Upper lobe of right lung (tissue), 1 donor: ENCODE measurements around the gene CCR5. TPM values are rescaled to one million over a fixed set of nuclear protein-coding genes. Genes with fewer than 3 reads are reported as not detected.

Source experiments
- ATAC-seq: fragments of 200-7000 bp; cut with Tn5 transposase; one replicate; pipeline ENCODE4 v1.9.1; 2020; ENCODE audit warnings: mild to moderate bottlenecking, moderate library complexity
- DNase-seq: peaks from one replicate; pipeline ENCODE4 v3.0.0-alpha.2; 2020
- H3K27ac ChIP-seq: fragments of 200-600 bp; one replicate; pipeline ENCODE4 v1.8.0; 2022
- H3K27me3 ChIP-seq: fragments of 200-600 bp; one replicate; pipeline ENCODE4 v1.8.0; 2022; ENCODE audit warnings: mild to moderate bottlenecking
- H3K36me3 ChIP-seq: fragments of 200-600 bp; one replicate; pipeline ENCODE4 v1.8.0; 2022
- H3K4me1 ChIP-seq: fragments of 200-600 bp; one replicate; pipeline ENCODE4 v1.8.0; 2022
- H3K4me3 ChIP-seq: fragments of 200-600 bp; one replicate; pipeline ENCODE4 v1.8.0; 2022; ENCODE audit warnings: mild to moderate bottlenecking
- H3K9me3 ChIP-seq: fragments of 200-600 bp; one replicate; pipeline ENCODE4 v1.8.0; 2022
- intact Hi-C: fragments of 100-400 bp; cut with DNase I; formaldehyde crosslinking; loops from one replicate; pipeline ENCODE4 v1.11.0; 2022
- total RNA-seq: library from RNA; stranded (reverse); fragmentation: NEBNext Ultra II Directional; extraction: Animal tissue kit (Norgen Biotek cat#: 25700); gene quantifications from one replicate; pipeline ENCODE4 v1.2.1, GENCODE V29; 2021
- TF ChIP-seq, protein P1 (sequence below): fragments of 200-600 bp; IDR thresholded peaks from one replicate; pipeline ENCODE4 v1.8.0; 2022; ENCODE audit warnings: antibody characterized with exemption
- donor health status: DM: no; HTN: yes; CAD: no; lungs with severe emphysema.

Gene CCR5
- total RNA-seq, 1 donor from 2014 or later, result 8.7 TPM

DNA sequence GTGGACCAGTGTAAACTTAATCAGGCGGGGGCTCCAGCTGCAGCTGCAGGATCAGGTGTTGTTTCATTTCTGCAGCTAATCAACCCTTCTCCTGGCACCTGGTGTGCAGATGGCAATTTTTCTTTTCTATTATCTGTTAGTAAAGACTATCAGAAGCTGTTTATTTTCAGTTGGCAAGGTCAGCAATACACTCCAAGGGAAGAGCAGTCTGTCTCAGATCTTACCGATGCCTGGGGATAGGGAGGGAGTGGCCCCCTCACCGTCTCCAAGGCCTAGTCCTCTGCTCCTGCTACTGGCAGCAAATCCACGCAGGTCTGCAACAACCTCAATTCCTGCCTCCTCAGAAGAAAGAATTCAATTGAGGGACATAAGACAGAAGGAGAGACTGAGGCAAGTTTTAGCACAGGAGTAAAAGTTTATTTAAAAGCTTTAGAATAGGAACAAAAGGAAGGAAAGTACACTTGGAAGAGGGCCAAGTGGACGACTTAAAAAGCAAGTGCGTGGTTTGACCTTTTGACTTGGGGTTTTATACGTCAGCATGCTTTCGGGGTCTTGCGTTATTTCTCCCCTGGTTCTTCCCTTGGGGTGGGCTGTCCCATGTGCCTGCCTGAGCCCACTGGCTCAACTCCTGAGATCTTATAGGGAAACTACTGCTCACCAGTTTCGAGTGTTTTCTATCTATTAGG is 45.5 kb downstream of the CCR5 start:
- Histone ChIP-seq H3K4me1 (peaks cover 16% of the 10 kb centered on the region), H3K27me3 (no peaks in the 10 kb centered on the region), H3K27ac (no peak overlapping the region), H3K4me3 (no peak overlapping the region), H3K36me3 (no peaks in the 10 kb centered on the region), H3K9me3 (no peaks in the 10 kb centered on the region)
- ATAC-seq, result no peak
- no peak for DNase-seq
- intact Hi-C loops, result no loop called here
- TF ChIP-seq, protein P1, sequence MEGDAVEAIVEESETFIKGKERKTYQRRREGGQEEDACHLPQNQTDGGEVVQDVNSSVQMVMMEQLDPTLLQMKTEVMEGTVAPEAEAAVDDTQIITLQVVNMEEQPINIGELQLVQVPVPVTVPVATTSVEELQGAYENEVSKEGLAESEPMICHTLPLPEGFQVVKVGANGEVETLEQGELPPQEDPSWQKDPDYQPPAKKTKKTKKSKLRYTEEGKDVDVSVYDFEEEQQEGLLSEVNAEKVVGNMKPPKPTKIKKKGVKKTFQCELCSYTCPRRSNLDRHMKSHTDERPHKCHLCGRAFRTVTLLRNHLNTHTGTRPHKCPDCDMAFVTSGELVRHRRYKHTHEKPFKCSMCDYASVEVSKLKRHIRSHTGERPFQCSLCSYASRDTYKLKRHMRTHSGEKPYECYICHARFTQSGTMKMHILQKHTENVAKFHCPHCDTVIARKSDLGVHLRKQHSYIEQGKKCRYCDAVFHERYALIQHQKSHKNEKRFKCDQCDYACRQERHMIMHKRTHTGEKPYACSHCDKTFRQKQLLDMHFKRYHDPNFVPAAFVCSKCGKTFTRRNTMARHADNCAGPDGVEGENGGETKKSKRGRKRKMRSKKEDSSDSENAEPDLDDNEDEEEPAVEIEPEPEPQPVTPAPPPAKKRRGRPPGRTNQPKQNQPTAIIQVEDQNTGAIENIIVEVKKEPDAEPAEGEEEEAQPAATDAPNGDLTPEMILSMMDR, result no peak

DNA sequence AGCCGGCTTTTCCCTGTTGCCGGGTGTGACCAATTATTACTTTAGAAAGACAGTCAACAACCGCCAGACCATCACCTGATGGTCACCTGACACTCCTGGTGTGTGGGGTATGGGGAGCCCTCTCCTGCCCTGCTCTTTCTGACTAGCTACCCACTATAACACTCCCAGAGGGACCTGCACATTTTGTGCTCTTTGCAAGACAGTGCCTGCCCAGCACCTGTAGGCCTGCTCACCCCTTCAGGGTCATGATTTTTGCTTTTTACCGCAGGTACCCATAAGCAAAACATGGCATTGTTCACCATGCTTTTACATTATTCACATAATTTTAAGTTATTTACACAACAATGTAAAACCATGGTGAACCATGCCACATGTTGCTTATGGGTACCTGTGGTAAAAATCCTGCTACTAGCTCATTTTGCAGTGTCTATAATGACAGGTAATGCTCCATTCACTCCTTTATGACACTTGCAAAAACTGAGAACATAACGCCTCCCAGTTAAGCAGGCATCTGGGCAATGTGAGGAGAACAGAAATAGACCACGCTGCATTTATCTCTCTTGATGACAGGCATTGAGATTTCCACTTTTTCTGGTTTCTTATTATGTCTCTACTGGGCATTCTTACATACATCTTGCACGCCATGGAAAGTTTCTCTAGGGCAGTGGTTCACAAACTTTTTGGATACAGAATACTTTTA is 46.2 kb downstream of the CCR5 start:
- intact Hi-C loops, result no loop called here
- TF ChIP-seq, protein P1, result no peak
- Histone ChIP-seq H3K27me3 (no peaks in the 10 kb centered on the region), H3K9me3 (no peaks in the 10 kb centered on the region), H3K27ac (no peak overlapping the region), H3K36me3 (no peaks in the 10 kb centered on the region), H3K4me1 (peaks cover 16% of the 10 kb centered on the region), H3K4me3 (no peak overlapping the region)
- no peak for ATAC-seq
- DNase-seq, result no peak

DNA sequence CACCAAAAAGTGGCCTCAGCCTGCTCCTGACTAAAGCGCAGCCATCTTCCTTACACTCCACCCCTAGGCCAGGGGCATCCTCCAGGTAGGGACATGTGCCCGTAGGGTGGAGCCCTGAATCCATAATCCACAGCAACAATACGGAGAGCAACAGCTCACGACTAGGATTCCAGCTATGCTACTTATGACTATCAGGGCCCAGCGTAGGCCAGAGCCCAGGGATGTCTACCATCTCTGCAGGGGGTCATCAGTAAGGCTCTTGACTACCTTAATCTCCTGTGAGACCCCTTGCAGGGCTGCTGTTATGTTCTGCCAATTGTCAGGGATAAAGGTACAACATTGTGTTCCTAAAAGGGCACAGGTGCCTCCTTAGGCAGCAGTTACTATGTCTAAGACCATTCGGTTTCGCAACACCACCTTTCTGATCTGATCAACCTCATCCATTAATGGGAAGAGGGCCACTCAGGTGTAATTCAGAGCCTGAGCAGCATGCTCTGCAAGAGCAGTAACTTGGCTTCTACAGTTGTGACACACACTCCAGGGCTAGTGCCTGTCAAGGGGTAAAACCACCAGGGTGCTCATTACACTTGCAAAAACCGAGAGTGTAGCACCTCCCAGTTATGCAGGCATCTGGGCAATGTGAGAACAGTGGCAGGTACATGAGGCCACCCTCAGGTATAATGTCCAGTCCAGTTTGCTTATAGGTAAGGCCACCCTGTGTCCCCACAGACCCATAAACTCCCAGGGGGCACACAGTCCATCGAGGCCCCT is 47.3 kb downstream of the CCR5 start:
- Histone ChIP-seq H3K36me3 (no peaks in the 10 kb centered on the region), H3K27me3 (no peaks in the 10 kb centered on the region), H3K4me3 (no peak overlapping the region), H3K27ac (no peak overlapping the region), H3K4me1 (peaks cover 13% of the 10 kb centered on the region), H3K9me3 (no peaks in the 10 kb centered on the region)
- TF ChIP-seq, protein P1, result no peak
- ATAC-seq (peak; percentile 45), DNase-seq (no peak)
- intact Hi-C loops, result no loop called here

DNA sequence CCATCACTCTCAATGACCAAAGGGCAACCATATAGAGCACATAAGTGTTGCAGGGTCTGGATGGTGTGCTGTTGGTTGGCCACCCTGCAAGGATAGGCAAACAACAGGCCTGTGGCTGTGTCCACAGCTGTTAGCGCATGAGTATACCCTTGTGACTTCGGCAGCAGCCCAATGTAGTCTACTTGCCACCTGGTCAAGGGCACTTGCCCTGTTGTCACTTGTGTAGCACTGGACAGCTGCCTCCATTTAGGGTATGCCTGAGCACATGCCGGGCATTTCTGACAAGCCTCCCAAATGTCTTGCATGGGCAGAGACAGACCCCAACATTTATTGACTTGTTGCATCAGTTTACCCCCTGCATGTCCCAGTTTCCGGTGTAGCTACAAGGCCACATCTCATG is 49.1 kb downstream of the CCR5 start:
- H3K27ac ChIP-seq, result no peak overlapping the region
- H3K9me3 ChIP-seq, result no peaks in the 10 kb centered on the region
- no peak overlapping the region for H3K4me3 ChIP-seq
- intact Hi-C loops, result no loop called here
- ATAC-seq (no peak), DNase-seq (no peak)
- TF ChIP-seq, protein P1, result no peak
- H3K36me3 ChIP-seq, result no peaks in the 10 kb centered on the region
- peaks cover 9% of the 10 kb centered on the region for H3K4me1 ChIP-seq
- H3K27me3 ChIP-seq, result no peaks in the 10 kb centered on the region

DNA sequence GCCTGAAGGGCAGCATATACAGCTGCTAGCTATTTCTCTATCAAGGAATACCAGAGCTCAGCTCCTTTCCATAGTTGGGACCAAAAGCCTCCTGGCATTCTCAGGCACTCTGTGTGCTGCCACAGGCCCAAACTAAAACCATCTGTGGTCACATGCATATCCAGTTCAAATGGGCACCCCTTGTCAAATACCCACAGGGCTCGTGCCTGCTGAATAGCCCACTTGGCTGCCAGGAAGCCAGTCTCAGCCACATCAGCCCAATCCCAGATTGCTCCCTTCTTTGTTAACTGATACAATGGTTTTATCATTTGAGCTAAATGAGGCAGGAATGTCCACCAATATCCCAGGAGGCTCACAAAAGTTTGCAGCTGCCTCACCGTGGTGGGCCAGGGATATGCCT is 50.2 kb downstream of the CCR5 start:
- Histone ChIP-seq H3K27ac (no peak overlapping the region), H3K36me3 (no peaks in the 10 kb centered on the region), H3K4me1 (peaks cover 9% of the 10 kb centered on the region), H3K4me3 (no peak overlapping the region), H3K9me3 (no peaks in the 10 kb centered on the region), H3K27me3 (no peaks in the 10 kb centered on the region)
- ATAC-seq, result no peak
- no peak for DNase-seq
- TF ChIP-seq, protein P1, result no peak
- intact Hi-C loops, result no loop called here
